Endothelial cell of umbilical vein (primary cell): ENCODE data around the gene SSC5D. TPM values are rescaled to one million over a fixed set of nuclear protein-coding genes. Genes with fewer than 3 reads are reported as not detected.

Experiments
- BruUV-seq: library from RNA; stranded (reverse); fragments of 400-500 nt; replicated peaks from 2 replicates; lab custom pipeline; 2021; lab: Mats Ljungman, UMichigan
- CTCF ChIA-PET: fragments of 300-600, 350-600 bp; sonication (Branson Sonifier 250); formaldehyde crosslinking; loops from one replicate; lab custom pipeline; 2021; ENCODE audit warnings: antibody characterized with exemption, inconsistent platforms; lab: Charles Lee
- POLR2A ChIA-PET: fragments of 300-600, 350-600 bp; sonication (Branson Sonifier 250); formaldehyde crosslinking; loops from one replicate; lab custom pipeline; 2021; ENCODE audit warnings: antibody characterized with exemption, inconsistent platforms; lab: Charles Lee
- DNase-seq: peaks from one replicate; pipeline ENCODE4 v3.0.0-alpha.2; 2011; ENCODE audit warnings: low read depth, low spot score
- FAIRE-seq: peaks from 2 replicates; lab custom pipeline; 2011; peaks lifted over from hg19 to GRCh38; lab: Jason Lieb, UNC
- H2AFZ ChIP-seq: 2 replicates; pipeline ENCODE4 v1.6.0; 2012; ENCODE audit warnings: low read depth, low read length, control low read depth, inconsistent platforms
- H3K27ac ChIP-seq: 2 replicates; pipeline ENCODE4 v1.5.1; 2011; ENCODE audit warnings: low read depth, mild to moderate bottlenecking, control low read depth, low read length, moderate library complexity; ENCODE audit not compliant: insufficient read depth
- H3K27me3 ChIP-seq, 2 experiments: 2 replicates each; pipeline versions ENCODE4 v1.6.0 to v1.6.1; 2011; ENCODE audit warnings: low read length in 2 of 2, mixed read lengths in 1 of 2; ENCODE audit not compliant: control insufficient read depth in 2 of 2, insufficient read depth in 2 of 2
- H3K36me3 ChIP-seq, 2 experiments: 2 replicates in 1 of 2; 3 replicates in 1 of 2; pipeline ENCODE4 v1.5.1; 2011; ENCODE audit warnings: low read length in 2 of 2, mild to moderate bottlenecking in 1 of 2, moderate library complexity in 1 of 2; ENCODE audit not compliant: control insufficient read depth in 2 of 2, insufficient read depth in 2 of 2; ENCODE audit errors: extremely low read depth in 1 of 2
- H3K4me1 ChIP-seq: 3 replicates; pipeline ENCODE4 v1.5.1; 2011; ENCODE audit warnings: mild to moderate bottlenecking, low read length; ENCODE audit not compliant: control insufficient read depth, insufficient read depth; ENCODE audit errors: extremely low read depth
- H3K4me2 ChIP-seq: 2 replicates; pipeline ENCODE4 v1.6.1; 2011; ENCODE audit warnings: low read length, control low read depth, mixed read lengths; ENCODE audit not compliant: insufficient read depth
- H3K4me3 ChIP-seq, 3 experiments: fragments of 200-600 bp in 1 of 3; sonication (generic), shearing (Covaris generic) in 1 of 3; replicated peaks in 1 of 3; 2 replicates each; pipeline ENCODE4 v1.5.1; 2011 to 2016; ENCODE audit warnings: control low read depth in 3 of 3, low read length in 3 of 3, mild to moderate bottlenecking in 2 of 3, inconsistent platforms in 1 of 3, low read depth in 1 of 3, moderate library complexity in 1 of 3; ENCODE audit not compliant: insufficient read depth in 1 of 3
- H3K79me2 ChIP-seq: 2 replicates; pipeline ENCODE4 v1.6.0; 2012; ENCODE audit warnings: low read length, inconsistent platforms; ENCODE audit not compliant: control insufficient read depth, insufficient read depth
- H3K9ac ChIP-seq: replicated peaks from 2 replicates; pipeline ENCODE3; 2011; ENCODE audit warnings: low read length, control low read depth; ENCODE audit not compliant: insufficient read depth; ENCODE audit errors: extremely low read depth
- H3K9me1 ChIP-seq: replicated peaks from 3 replicates; pipeline ENCODE4 v1.6.0; 2011; ENCODE audit warnings: mild to moderate bottlenecking, low read length; ENCODE audit not compliant: control insufficient read depth, insufficient read depth; ENCODE audit errors: extremely low read depth
- H3K9me3 ChIP-seq: replicated peaks from 2 replicates; pipeline ENCODE4 v1.5.1; 2012; ENCODE audit warnings: low read length, inconsistent platforms; ENCODE audit not compliant: control insufficient read depth, insufficient read depth
- H4K20me1 ChIP-seq: replicated peaks from 2 replicates; pipeline ENCODE3; 2011; ENCODE audit warnings: mild to moderate bottlenecking, low read length; ENCODE audit not compliant: control insufficient read depth, insufficient read depth; ENCODE audit errors: extremely low read depth
- CTCF ChIP-seq, 2 donors: IDR thresholded peaks; 1 replicate in 1 of 2; 2 replicates in 1 of 2; pipeline ENCODE4 v1.5.1; 2011; ENCODE audit warnings: low read length in 2 of 2, mild to moderate bottlenecking in 2 of 2, moderate library complexity in 2 of 2, control low read depth in 1 of 2, inconsistent platforms in 1 of 2, low read depth in 1 of 2; ENCODE audit not compliant: insufficient read depth in 1 of 2; ENCODE audit errors: extremely low read depth in 1 of 2
- EZH2 ChIP-seq: IDR thresholded peaks from 2 replicates; pipeline ENCODE4 v1.6.1; 2012; ENCODE audit warnings: borderline replicate concordance, low read depth, mild to moderate bottlenecking, moderate library complexity, low read length, inconsistent platforms; ENCODE audit not compliant: severe bottlenecking
- FOS ChIP-seq: IDR thresholded peaks from 2 replicates; pipeline ENCODE4 v1.6.1; 2011; ENCODE audit warnings: mild to moderate bottlenecking, low read length, moderate library complexity, borderline replicate concordance; ENCODE audit not compliant: insufficient read depth
- GATA2 ChIP-seq: IDR thresholded peaks from 2 replicates; pipeline ENCODE4 v1.7.0; 2011; ENCODE audit warnings: low read depth, mild to moderate bottlenecking, moderate library complexity, mixed read lengths, low read length; ENCODE audit not compliant: insufficient read length, insufficient read depth
- JUN ChIP-seq: IDR thresholded peaks from 2 replicates; pipeline ENCODE4 v1.6.1; 2011; ENCODE audit warnings: borderline replicate concordance, low read depth; ENCODE audit not compliant: insufficient read length, insufficient read depth
- MAX ChIP-seq: IDR thresholded peaks from 2 replicates; pipeline ENCODE4 v1.6.1; 2011; ENCODE audit not compliant: insufficient read depth, insufficient read length
- MYC ChIP-seq: IDR thresholded peaks from one replicate; pipeline ENCODE4 v1.6.1; 2011; ENCODE audit warnings: mild to moderate bottlenecking, low read depth, low read length
- POLR2A ChIP-seq: IDR thresholded peaks from 2 replicates; pipeline ENCODE4 v1.6.1; 2012; ENCODE audit warnings: low read depth, mild to moderate bottlenecking, control low read depth, low read length
- POLR2AphosphoS5 ChIP-seq: IDR thresholded peaks from 2 replicates; pipeline ENCODE4 v1.6.1; 2012; ENCODE audit warnings: low read depth, mild to moderate bottlenecking, control low read depth, low read length, moderate library complexity; ENCODE audit not compliant: insufficient read depth
- dilution Hi-C: fragments of 300-500 bp; cut with MboI; formaldehyde crosslinking; loops from one replicate; pipeline ENCODE4 v1.15.0; 2019; ENCODE audit warnings: low sequenced_read_pairs; ENCODE audit not compliant: extremely low pct_ligation_motif_present
- intact Hi-C: fragments of 100-400 bp; cut with micrococcal nuclease; formaldehyde crosslinking; loops from one replicate; pipeline ENCODE4 v1.10.0; 2022
- polyA plus RNA-seq, 4 experiments: library from polyadenylated mRNA; depleted of rRNA in 3 of 4; stranded (reverse) in 3 of 4; unstranded in 1 of 4; fragments of >200 nt; gene quantifications; 2 replicates each; pipeline versions ENCODE4 v1.2.1 to v1.2.3, GENCODE V29; 2011 to 2012; ENCODE audit warnings: missing spikeins in 1 of 4
- total RNA-seq: library from RNA; stranded (reverse); gene quantifications from 2 replicates; pipeline ENCODE4 v1.2.3, GENCODE V29; 2021

Gene SSC5D
- total and polyA plus RNA-seq, 2 donors (not counting 3 experiments of a cell fraction or from before 2014, with no cell fraction given), result 0.47 to 1.3 TPM

- no TSS peak for BruUV-seq
- Histone ChIP-seq H3K36me3 (peaks cover 0 to 3% of the 10 kb centered on the region in 2 experiments), H3K27ac (no peak overlapping the region), H3K79me2 (peaks cover 17% of the 10 kb centered on the region), H3K9me1 (no peaks in the 10 kb centered on the region), H3K4me3 (no peak overlapping the region), H3K27me3 (no peaks in the 10 kb centered on the region), H3K4me2 (no peak overlapping the region), H4K20me1 (no peaks in the 10 kb centered on the region), H3K9ac (no peak overlapping the region), H2AFZ (no peak overlapping the region), H3K9me3 (no peaks in the 10 kb centered on the region), H3K4me1 (peaks cover 10% of the 10 kb centered on the region)
- intact Hi-C loops (no loop called here), dilution Hi-C loops (no loop called here)
- DNase-seq (no peak), FAIRE-seq (no peak)
- ChIA-PET POLR2A (no interaction called here), CTCF (interaction anchor here (0.9 to 1.4 kb wide), 2 partner anchors 12 to 25 kb away, joined by 3 to 4 read pairs; no protein-coding TSS in a partner anchor)
- TF ChIP-seq CTCF (IDR thresholded peaks at IDR 0.05; ENCODE audit: extremely low read depth in 1 of 2, insufficient read depth in 1 of 2, low read depth in 1 of 2, low read length in 2 of 2), result no peak
- no peak for TF ChIP-seq POLR2AphosphoS5
- TF ChIP-seq FOS, result no peak
- no peak for TF ChIP-seq MAX
- no peak for TF ChIP-seq GATA2
- no peak for TF ChIP-seq POLR2A
- TF ChIP-seq EZH2, result no peak
- TF ChIP-seq MYC, result no peak
- TF ChIP-seq JUN, result no peak
These were observed 9.2 kb upstream of the SSC5D start for GRCh38 chr19:55479045-55479444.
